GM04503 (cell line): ENCODE data around the gene IFITM1.

Experiments
- DNase-seq: peaks from one replicate; pipeline ENCODE4 v3.0.0-alpha.2; 2012; ENCODE audit warnings: low read depth

Gene IFITM1

GRCh38 chr11:313787-314553 lies at the start of gene IFITM1:
TSS of gene IFITM1 (plus strand) at chr11:314040. CDS start at chr11:314171, 131 bp downstream.
- peak; percentile 56 for DNase-seq

GRCh38 chr11:266676-267439 lies 47.0 kb upstream of the IFITM1 start:
- no peak for DNase-seq

- no peak for DNase-seq
Observed at GRCh38 chr11:267491-267994, 46.3 kb upstream of the IFITM1 start.

DNA sequence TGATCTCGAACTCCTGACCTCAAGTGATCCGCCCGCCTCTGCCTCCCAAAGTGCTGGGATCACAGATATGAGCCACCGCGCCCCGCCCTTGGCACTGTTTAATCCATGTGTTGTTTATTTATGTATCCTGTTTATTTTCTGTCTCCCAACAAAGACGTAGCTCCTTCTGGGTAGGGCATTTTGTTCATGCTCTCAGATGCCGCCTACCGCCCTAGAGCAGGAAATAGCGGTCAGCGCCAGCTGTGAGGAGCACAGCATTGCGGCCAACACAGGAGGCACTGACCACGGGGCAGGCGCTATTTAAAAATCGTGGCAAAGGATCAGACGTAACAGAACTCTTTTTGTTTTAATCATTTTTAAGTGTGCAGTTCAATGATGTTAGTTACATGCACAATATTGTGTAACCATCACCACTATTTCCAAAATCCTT lies 45.1 kb upstream of the IFITM1 start:
- DNase-seq: peak; percentile 23

DNA sequence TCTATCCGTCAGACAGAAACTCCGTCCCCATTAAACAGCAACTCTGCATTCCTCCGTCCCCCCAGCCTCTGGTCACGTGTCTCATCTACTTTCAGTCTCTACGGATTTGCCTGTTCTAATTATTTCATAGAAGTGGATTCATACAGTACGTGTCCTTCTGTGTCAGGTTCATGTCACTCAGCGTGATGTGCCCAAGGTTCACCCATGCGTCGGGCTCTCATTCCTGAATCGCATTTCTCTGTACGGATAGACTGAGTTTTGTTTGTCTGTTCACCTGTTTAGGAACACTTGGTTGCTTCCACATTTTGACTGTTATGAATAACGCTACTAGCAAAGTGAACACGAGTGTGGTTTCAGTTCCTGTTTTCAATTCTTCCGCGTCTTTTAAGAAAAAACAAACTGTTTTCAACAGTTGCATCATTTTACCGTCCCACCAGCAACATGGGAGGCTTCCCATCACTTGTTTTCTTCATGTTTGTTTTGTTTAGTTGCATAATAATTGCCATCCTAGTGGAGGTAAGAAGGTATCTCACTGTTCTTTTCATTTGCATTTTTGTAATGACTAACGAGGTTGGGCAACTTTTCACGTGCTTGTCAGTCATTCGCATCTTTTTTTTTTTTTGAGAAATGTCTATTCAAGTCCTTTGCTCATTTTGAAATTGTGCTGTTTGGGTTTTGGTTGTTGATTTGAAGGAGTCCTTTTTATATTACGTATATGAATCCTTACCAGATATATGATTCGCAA lies 44.5 kb upstream of the IFITM1 start:
- no peak for DNase-seq

DNA sequence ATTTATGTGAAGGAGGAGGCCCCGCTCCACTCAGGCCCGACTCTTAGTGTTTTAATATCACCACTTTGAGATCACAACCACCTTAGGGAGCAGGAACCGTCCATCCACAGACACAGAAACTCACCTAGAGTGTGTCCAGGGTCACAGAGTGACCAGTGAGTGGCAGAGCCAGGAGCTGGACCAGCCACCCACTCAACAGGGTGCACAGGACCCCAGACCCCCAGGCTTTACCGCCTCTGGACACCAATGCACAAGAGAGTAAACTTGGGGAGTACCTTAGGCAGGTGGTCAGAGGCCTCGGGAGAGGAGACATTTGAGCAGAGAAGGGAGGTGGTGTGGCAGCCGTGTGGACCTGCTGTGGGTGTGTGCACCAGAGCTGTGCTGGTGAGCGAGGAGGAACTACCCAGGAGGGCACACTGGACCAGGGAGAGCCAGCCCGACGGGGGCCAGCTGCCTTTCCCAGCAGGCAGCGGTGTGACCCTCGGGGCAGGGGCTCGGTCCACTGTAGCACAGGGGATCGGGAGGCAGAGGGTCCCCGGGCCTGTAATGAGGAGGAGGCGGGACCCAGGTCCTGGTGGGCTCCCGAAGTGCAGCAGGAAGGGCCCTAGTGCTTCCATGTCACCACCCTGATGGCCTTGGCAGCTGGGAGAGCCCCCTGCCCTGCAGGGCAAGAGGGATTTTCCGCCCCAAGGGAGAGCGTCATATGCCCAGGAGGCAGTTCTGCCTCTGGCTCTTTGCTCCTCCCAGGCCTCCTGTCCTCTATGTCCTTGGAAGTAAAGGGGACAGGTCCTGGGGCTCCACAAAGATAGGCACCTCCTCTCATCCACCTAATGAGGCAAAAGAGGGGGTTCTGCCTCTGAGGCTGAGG lies 43.2 kb upstream of the IFITM1 start:
- DNase-seq: no peak

GRCh38 chr11:271319-271715 lies 42.5 kb upstream of the IFITM1 start:
- no peak for DNase-seq

DNA sequence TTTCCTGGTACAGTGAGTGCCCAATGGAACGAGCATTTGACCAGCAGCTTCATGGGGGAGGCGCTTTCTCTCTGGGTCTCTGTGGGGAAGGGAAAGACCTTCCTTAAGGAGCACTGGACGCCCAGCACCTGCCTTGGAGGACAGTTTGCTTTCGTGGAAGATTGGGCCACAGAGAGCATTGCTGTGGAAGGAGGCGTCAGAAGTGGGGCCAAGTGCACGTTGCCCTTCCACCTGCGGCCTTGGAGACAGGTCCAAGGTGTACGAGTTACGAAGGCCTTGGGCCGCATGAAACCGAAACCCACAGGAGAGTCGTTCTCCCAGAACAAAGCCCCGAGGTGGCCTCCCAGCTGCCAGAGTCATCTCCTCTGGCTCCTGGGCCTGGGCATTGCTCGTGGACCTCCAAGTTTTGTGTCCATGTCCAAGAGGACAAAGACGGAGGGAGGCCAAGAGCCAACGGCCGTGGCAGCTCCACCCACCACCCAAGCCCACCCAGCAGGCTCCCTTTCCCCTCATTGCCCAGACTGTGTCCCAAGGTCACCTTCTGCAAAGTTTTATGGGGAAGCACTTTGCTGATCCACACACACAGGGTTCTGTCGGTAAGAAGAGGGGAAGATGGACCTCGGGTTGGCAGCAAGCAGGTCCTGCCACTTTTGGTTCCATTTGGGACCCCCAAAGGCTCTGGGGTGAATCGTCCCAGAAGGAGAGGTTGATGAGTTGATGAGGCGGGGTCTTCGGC lies 41.5 kb upstream of the IFITM1 start:
- DNase-seq: no peak

- DNase-seq: no peak
Observed at GRCh38 chr11:272931-273198, 41.0 kb upstream of the IFITM1 start.

- no peak for DNase-seq
Observed at GRCh38 chr11:276219-276618, 37.6 kb upstream of the IFITM1 start.

- DNase-seq: no peak
Observed at GRCh38 chr11:278001-278951, 35.6 kb upstream of the IFITM1 start, which contains the start of gene NLRP6. TSS of gene NLRP6 (plus strand) at chr11:278407. CDS start at chr11:278570, 163 bp downstream.

DNA sequence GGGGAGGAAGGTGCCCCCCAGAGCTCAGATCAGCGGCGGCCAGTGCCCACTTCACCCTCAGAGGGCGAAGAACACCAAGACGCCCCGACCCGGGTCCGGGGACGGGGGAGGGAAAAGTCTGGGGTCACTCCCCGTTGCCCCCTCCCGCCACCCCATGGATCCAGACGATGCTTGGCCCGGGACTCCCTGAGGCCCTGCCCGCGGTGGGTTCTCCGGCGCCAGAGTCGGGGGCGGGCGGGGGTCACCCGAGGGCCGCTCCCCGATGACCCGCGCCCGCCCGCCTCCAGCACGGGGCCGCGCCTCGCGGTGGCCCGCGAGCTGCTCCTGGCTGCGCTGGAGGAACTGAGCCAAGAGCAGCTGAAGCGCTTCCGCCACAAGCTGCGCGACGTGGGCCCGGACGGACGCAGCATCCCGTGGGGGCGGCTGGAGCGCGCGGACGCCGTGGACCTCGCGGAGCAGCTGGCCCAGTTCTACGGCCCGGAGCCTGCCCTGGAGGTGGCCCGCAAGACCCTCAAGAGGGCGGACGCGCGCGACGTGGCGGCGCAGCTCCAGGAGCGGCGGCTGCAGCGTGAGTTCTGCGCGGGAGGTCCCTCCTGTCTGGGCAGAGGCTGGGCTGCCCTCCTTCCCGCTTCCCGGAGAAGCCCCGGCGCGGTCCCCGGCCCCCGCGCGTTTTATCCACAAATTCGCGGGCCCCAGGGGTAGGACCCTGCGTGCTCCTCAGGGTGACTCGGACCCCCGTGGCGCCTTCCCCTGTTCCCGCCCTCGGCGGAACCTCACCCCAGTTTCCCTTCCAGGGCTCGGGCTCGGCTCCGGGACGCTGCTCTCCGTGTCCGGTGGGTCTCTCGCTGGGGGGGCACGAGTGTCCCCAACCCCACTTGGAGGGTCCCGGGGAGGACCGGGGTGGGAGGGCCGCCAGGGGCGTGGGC lies 34.5 kb upstream of the IFITM1 start:
- DNase-seq: no peak

GRCh38 chr11:279966-280705 lies 33.7 kb upstream of the IFITM1 start:
- DNase-seq: no peak

- no peak for DNase-seq
Observed at GRCh38 chr11:280706-281485, 32.9 kb upstream of the IFITM1 start.

- DNase-seq: no peak
Observed at GRCh38 chr11:281486-282161, 32.2 kb upstream of the IFITM1 start.

GRCh38 chr11:282171-282570 lies 31.7 kb upstream of the IFITM1 start:
- no peak for DNase-seq
